Smooth muscle cell (in vitro differentiated cells): ENCODE results near the gene UPF1. TPM values are rescaled to one million over a fixed set of nuclear protein-coding genes. Genes with fewer than 3 reads are reported as not detected.

Source experiments
- DNase-seq: peaks from one replicate; lab custom pipeline; 2025; ENCODE audit not compliant: unreplicated experiment; lab: John Stamatoyannopoulos, UW
- H2AFZ ChIP-seq: fragments of 200-600 bp; sonication (generic); 2 replicates; pipeline ENCODE4 v1.6.0; 2016; ENCODE audit warnings: antibody characterized with exemption, low read depth, mild to moderate bottlenecking
- H3F3A ChIP-seq: fragments of 200-600 bp; sonication (generic); 2 replicates; pipeline ENCODE4 v1.6.0; 2017; ENCODE audit warnings: antibody characterized with exemption, low read depth
- H3K27ac ChIP-seq: fragments of 200-600 bp; sonication (generic); 2 replicates; pipeline ENCODE4 v1.5.1; 2016; ENCODE audit warnings: low read depth, mild to moderate bottlenecking
- H3K27me3 ChIP-seq: fragments of 200-600 bp; sonication (generic); 2 replicates; pipeline ENCODE4 v1.6.1; 2016; ENCODE audit warnings: low read depth, mild to moderate bottlenecking
- H3K36me3 ChIP-seq: fragments of 200-600 bp; sonication (generic); 2 replicates; pipeline ENCODE4 v1.5.1; 2016; ENCODE audit warnings: low read depth
- H3K4me1 ChIP-seq: fragments of 200-600 bp; sonication (generic); 2 replicates; pipeline ENCODE4 v1.5.1; 2016; ENCODE audit warnings: low read depth
- H3K4me2 ChIP-seq: fragments of 200-600 bp; sonication (generic); 2 replicates; pipeline ENCODE4 v1.6.0; 2016; ENCODE audit warnings: mild to moderate bottlenecking
- H3K4me3 ChIP-seq: fragments of 200-600 bp; sonication (generic); 2 replicates; pipeline ENCODE4 v1.5.1; 2016; ENCODE audit warnings: mild to moderate bottlenecking
- H3K79me2 ChIP-seq: fragments of 200-600 bp; sonication (generic); 2 replicates; pipeline ENCODE4 v1.6.0; 2016; ENCODE audit warnings: low read depth, mild to moderate bottlenecking
- H3K9ac ChIP-seq: fragments of 200-600 bp; sonication (generic); 2 replicates; pipeline ENCODE4 v1.6.0; 2016; ENCODE audit warnings: low read depth
- H3K9me3 ChIP-seq: fragments of 200-600 bp; sonication (generic); replicated peaks from 2 replicates; pipeline ENCODE4 v1.5.1; 2016; ENCODE audit warnings: low read depth
- H4K20me1 ChIP-seq: fragments of 200-600 bp; sonication (generic); 2 replicates; pipeline ENCODE4 v1.6.0; 2016; ENCODE audit warnings: low read depth
- WGBS: methylation state at CpG from one replicate; pipeline ENCODE4 v1.1.7; 2016; ENCODE audit warnings: low lambda C conversion rate; 5-methylcytosine and 5-hydroxymethylcytosine counted together
- polyA plus RNA-seq: library from polyadenylated mRNA; unstranded; fragments of >200 nt; fragmentation: Nextera tagmentation; extraction: Ambion mirVana; gene quantifications from 2 replicates; pipeline ENCODE4 v1.2.1, GENCODE V29; 2016
- total RNA-seq: library from RNA; depleted of rRNA; stranded (reverse); fragments of >200 nt; gene quantifications from 2 replicates; pipeline ENCODE4 v1.2.3, GENCODE V29; 2014
- TF ChIP-seq, protein P1 (sequence below): fragments of 200-600 bp; sonication (generic); IDR thresholded peaks from 2 replicates; pipeline ENCODE4 v1.5.1; 2017; ENCODE audit warnings: borderline replicate concordance, mild to moderate bottlenecking, antibody characterized with exemption; ENCODE audit not compliant: insufficient read depth, poor library complexity, severe bottlenecking

Gene UPF1
- total and polyA plus RNA-seq, 2 experiments from 2014 or later, result 30.3 to 37.8 TPM

DNA sequence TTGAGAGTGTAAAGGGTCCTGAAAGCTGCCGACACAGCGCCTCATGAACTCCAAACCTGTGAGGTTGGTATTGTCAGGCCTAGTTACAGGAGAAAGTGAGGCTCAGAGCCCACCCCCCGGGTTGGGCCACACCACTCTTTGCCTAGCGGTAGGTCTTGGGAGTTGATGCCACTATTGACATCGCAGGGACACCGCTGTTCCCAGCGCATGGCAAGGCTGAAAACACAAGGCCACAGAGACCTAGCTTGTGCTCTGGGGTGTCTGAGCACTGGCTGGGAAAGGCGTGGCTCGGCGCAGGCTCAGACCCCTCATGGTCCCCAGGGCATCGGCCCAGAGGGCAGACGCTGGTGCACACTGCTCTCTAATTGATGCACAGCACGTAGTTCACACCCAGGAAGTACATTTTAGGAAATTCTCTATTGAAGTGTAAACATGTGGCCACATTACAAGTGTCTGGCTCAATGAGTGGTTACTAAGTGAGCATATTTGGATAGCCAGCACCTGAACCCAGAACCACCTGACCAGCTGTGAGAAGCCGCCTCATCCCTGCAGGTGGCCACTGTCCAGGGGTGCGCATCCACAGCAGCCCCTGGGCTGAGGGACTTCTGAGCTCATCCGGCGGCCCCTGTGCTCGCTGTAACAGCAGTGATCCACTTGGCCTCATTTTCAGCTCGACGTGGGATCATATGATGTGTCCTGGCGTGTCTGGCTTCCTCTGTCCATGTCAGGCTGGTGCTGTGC is 27.3 kb downstream of the UPF1 start:
- H3K36me3 ChIP-seq, result no peaks in the 10 kb centered on the region
- H3K27me3 ChIP-seq, result no peaks in the 10 kb centered on the region
- no peaks in the 10 kb centered on the region for H3K9me3 ChIP-seq
- no peak overlapping the region for H2AFZ ChIP-seq
- H4K20me1 ChIP-seq, result peaks cover 40% of the 10 kb centered on the region
- WGBS, result 97% methylated on average over 21 of the region's 21 CpGs
- TF ChIP-seq, protein P1, sequence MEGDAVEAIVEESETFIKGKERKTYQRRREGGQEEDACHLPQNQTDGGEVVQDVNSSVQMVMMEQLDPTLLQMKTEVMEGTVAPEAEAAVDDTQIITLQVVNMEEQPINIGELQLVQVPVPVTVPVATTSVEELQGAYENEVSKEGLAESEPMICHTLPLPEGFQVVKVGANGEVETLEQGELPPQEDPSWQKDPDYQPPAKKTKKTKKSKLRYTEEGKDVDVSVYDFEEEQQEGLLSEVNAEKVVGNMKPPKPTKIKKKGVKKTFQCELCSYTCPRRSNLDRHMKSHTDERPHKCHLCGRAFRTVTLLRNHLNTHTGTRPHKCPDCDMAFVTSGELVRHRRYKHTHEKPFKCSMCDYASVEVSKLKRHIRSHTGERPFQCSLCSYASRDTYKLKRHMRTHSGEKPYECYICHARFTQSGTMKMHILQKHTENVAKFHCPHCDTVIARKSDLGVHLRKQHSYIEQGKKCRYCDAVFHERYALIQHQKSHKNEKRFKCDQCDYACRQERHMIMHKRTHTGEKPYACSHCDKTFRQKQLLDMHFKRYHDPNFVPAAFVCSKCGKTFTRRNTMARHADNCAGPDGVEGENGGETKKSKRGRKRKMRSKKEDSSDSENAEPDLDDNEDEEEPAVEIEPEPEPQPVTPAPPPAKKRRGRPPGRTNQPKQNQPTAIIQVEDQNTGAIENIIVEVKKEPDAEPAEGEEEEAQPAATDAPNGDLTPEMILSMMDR, result no peak
- no peak overlapping the region for H3K4me2 ChIP-seq
- no peak overlapping the region for H3K9ac ChIP-seq
- DNase-seq, result no peak
- no peaks in the 10 kb centered on the region for H3K79me2 ChIP-seq
- no peak overlapping the region for H3K27ac ChIP-seq
- no peaks in the 10 kb centered on the region for H3K4me1 ChIP-seq
- no peak overlapping the region for H3K4me3 ChIP-seq
- H3F3A ChIP-seq, result no peaks in the 10 kb centered on the region

DNA sequence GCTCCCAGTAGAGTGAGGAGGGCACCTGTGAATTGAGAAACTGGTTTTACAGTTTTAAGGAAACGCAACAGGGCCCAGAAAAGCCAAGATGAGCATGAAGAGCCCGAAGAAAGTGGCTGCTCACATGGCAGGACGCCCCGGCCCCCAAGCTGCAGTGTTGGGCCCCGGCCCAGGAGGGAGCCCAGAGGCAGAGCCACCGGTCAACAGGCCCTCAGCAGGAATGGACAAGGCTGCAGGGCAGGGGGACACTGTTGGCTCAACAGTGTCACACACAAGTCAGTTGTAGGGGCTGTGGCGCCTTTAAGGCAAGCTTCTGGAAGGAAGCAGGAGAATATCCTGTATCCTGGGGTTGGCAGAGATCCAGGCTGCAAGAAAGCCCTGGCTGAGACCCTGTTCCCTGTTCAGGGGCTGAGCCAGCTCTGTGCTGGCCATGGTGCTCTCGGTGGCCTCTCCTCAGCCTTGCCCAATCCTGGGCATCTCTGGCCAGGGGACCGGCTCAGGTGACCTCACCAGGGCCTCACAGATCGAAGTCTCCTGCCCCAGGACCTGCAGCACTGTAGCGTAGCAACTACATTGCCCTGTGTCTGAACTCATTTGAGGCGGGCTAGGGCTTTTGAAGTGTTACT is 28.0 kb downstream of the UPF1 start:
- H4K20me1 ChIP-seq, result peaks cover 36% of the 10 kb centered on the region
- no peak overlapping the region for H3K27ac ChIP-seq
- no peak overlapping the region for H3K4me3 ChIP-seq
- no peak overlapping the region for H3K9ac ChIP-seq
- H3K79me2 ChIP-seq, result no peaks in the 10 kb centered on the region
- no peak overlapping the region for H3K4me2 ChIP-seq
- DNase-seq, result no peak
- WGBS, result 97% methylated on average over 12 of the region's 12 CpGs
- H3K27me3 ChIP-seq, result no peaks in the 10 kb centered on the region
- no peak overlapping the region for H2AFZ ChIP-seq
- H3K9me3 ChIP-seq, result no peaks in the 10 kb centered on the region
- no peaks in the 10 kb centered on the region for H3K36me3 ChIP-seq
- TF ChIP-seq, protein P1, result no peak
- no peaks in the 10 kb centered on the region for H3F3A ChIP-seq
- H3K4me1 ChIP-seq, result no peaks in the 10 kb centered on the region

DNA sequence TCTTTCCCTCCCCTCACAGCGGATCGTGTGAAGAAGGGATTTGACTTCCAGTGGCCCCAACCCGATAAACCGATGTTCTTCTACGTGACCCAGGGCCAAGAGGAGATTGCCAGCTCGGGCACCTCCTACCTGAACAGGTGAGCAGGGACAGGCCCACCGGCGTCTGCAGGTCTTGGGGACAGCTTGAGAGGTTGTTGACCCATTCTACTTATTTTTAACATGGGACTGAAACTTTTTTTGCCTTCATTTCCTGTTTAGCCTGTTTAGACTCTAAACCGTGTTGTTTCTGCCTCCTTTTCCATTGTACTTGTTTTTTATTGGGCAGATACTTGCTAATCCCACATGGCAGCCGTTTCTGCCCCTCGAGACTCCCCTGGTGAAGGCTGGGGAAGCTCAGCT is 28.5 kb downstream of the UPF1 start:
- H3K36me3 ChIP-seq, result no peaks in the 10 kb centered on the region
- H3F3A ChIP-seq, result no peaks in the 10 kb centered on the region
- no peaks in the 10 kb centered on the region for H3K9me3 ChIP-seq
- DNase-seq, result no peak
- 97% methylated on average over 11 of the region's 11 CpGs for WGBS
- H4K20me1 ChIP-seq, result peaks cover 32% of the 10 kb centered on the region
- H3K9ac ChIP-seq, result no peak overlapping the region
- H3K79me2 ChIP-seq, result no peaks in the 10 kb centered on the region
- H3K4me3 ChIP-seq, result no peak overlapping the region
- H3K4me1 ChIP-seq, result no peaks in the 10 kb centered on the region
- H3K27ac ChIP-seq, result no peak overlapping the region
- H3K4me2 ChIP-seq, result no peak overlapping the region
- TF ChIP-seq, protein P1, result no peak
- H3K27me3 ChIP-seq, result no peaks in the 10 kb centered on the region
- no peak overlapping the region for H2AFZ ChIP-seq
